ENCODE results near the gene TRAIP. TPM values are rescaled to one million over a fixed set of nuclear protein-coding genes. Genes with fewer than 3 reads are reported as not detected.
A peak's percentile ranks its signal among the peaks of the same experiment; 100 is the strongest.
"Not testable (repeated sequence)": the region's sequence is repeated elsewhere in the genome, so short reads cannot be mapped to it uniquely, and the experiment has no call there.

The TRAIP gene
- total and polyA plus RNA-seq, 12 donors: 0.60 to 6.9 (median 2.2) TPM

GRCh38 chr3:49826016-49826415 lies 30.3 kb downstream of the TRAIP start:
- TF ChIP-seq POLR2A (IDR thresholded peaks at IDR 0.05) (no peak), CTCF (IDR thresholded peaks at IDR 0.05) (no peak)
- Histone ChIP-seq H3K9me3 (replicated peaks in 1 of 3) (no peaks in the 10 kb centered on the region), H3K4me1 (replicated peaks in 1 of 2) (no peaks in the 10 kb centered on the region), H3K4me3 (no peak overlapping the region), H3K27me3 (no peaks in the 10 kb centered on the region), H3K27ac (no peak overlapping the region), H3K36me3 (replicated peaks in 1 of 2) (no peaks in the 10 kb centered on the region)
- intact Hi-C loops (cut with DNase I): no loop called here
- WGBS, 4 donors: 77 to 84% (median 80%) methylated on average over 6 of the region's 6 CpGs
- DNase-seq: no peak

GRCh38 chr3:49823131-49823530 lies 33.2 kb downstream of the TRAIP start:
- H3K4me1 ChIP-seq (replicated peaks in 1 of 2); DNase-seq; H3K4me3 ChIP-seq; H3K27ac ChIP-seq; H3K9me3 ChIP-seq (replicated peaks in 1 of 3); intact Hi-C loops (cut with DNase I); H3K36me3 ChIP-seq (replicated peaks in 1 of 2); H3K27me3 ChIP-seq: not testable (repeated sequence)
- 56 to 95% (median 88%) methylated on average over 3 of the region's 3 CpGs for WGBS, 4 donors

- H3K4me3 ChIP-seq: peak within 1 kb of the TSS in 3 of 4 donors; percentile 13 to 50 (median 23)
- peak within 1 kb of the TSS in 4 of 5 donors; percentile 62 to 84 (median 78) for H3K27ac ChIP-seq
- H3K27me3 ChIP-seq: no peaks in the 10 kb centered on the region
- intact Hi-C loops (cut with DNase I): no loop called here
- peaks cover 0 to 27% of the 10 kb centered on the region in 2 donors for H3K36me3 ChIP-seq (replicated peaks in 1 of 2)
- peak; percentile 43 to 86 (median 71) for DNase-seq
- no peak for TF ChIP-seq CTCF (IDR thresholded peaks at IDR 0.05)
- peak in 1 of 2 donors; percentile 30 for TF ChIP-seq POLR2A (IDR thresholded peaks at IDR 0.05)
- WGBS, 4 donors: 7 to 13% (median 12%) methylated on average over 6 to 9 of the region's 9 CpGs
- H3K9me3 ChIP-seq (replicated peaks in 1 of 3): no peaks in the 10 kb centered on the region
- peaks cover 10 to 16% of the 10 kb centered on the region in 2 donors for H3K4me1 ChIP-seq (replicated peaks in 1 of 2)
Measured at GRCh38 chr3:49813497-49814174, 42.7 kb downstream of the TRAIP start, which contains the start of gene UBA7. UBA7 (minus strand) TSS chr3:49813953; CDS start chr3:49813787, 166 bp downstream.

GRCh38 chr3:49812916-49813496 lies 43.4 kb downstream of the TRAIP start:
- no peak for DNase-seq
- WGBS, 4 donors: 36 to 55% (median 41%) methylated on average over 4 to 9 of the region's 9 CpGs
- Histone ChIP-seq H3K4me3 (peak overlapping the region in 2 of 4 donors; percentile 23 to 50), H3K4me1 (replicated peaks in 1 of 2) (peaks cover 10 to 16% of the 10 kb centered on the region in 2 donors), H3K36me3 (replicated peaks in 1 of 2) (peaks cover 0 to 27% of the 10 kb centered on the region in 2 donors), H3K27me3 (no peaks in the 10 kb centered on the region), H3K9me3 (replicated peaks in 1 of 3) (no peaks in the 10 kb centered on the region), H3K27ac (peak overlapping the region in 4 of 5 donors; percentile 62 to 84 (median 78))
- intact Hi-C loops (cut with DNase I): no loop called here
- no peak for TF ChIP-seq POLR2A (IDR thresholded peaks at IDR 0.05)

GRCh38 chr3:49807431-49808114 lies 48.8 kb downstream of the TRAIP start:
- Histone ChIP-seq H3K27ac (peak overlapping the region in 2 of 5 donors; percentile 44 to 87), H3K27me3 (no peaks in the 10 kb centered on the region), H3K4me3 (no peak overlapping the region), H3K4me1 (replicated peaks in 1 of 2) (peaks cover 7 to 45% of the 10 kb centered on the region in 2 donors), H3K36me3 (replicated peaks in 1 of 2) (peaks cover 0 to 27% of the 10 kb centered on the region in 2 donors), H3K9me3 (replicated peaks in 1 of 3) (no peaks in the 10 kb centered on the region)
- TF ChIP-seq POLR2A (IDR thresholded peaks at IDR 0.05) (no peak), CTCF (IDR thresholded peaks at IDR 0.05) (no peak)
- intact Hi-C loops (cut with DNase I): loop anchor here in 1 of 2 donors (10.0 kb wide), 1 partner anchor 97 kb away; the partner anchor contains the start of gene MST1R
- DNase-seq: peak in 1 of 7 donors; percentile 43
- 63 to 85% (median 77%) methylated on average over 7 to 13 of the region's 13 CpGs for WGBS, 4 donors
